ENCODE measurements around the gene KCNQ2. TPM values are rescaled to one million over a fixed set of nuclear protein-coding genes. Genes with fewer than 3 reads are reported as not detected.
"Not testable (repeated sequence)": the region's sequence is repeated elsewhere in the genome, so short reads cannot be mapped to it uniquely, and the experiment has no call there.

KCNQ2 gene
- total and polyA plus RNA-seq, 8 donors, result 0.03 to 2.2 (median 0.25) TPM; not detected in 5

GRCh38 chr20:63482021-63482587, 9.6 kb upstream of the KCNQ2 start:
- Histone ChIP-seq H3K4me3 (no peak overlapping the region), H3K4me1 (peaks cover 0 to 7% (median 5%) of the 10 kb centered on the region in 4 donors), H3K9me3 (peaks cover 0 to 6% (median 5%) of the 10 kb centered on the region in 4 donors), H3K27me3 (peaks cover 11 to 100% (median 65%) of the 10 kb centered on the region in 3 donors), H3K36me3 (no peaks in the 10 kb centered on the region), H3K27ac (no peak overlapping the region)
- intact Hi-C loops (cut with DNase I; ENCODE audit: low total_unique reads), result no loop called here
- no peak for DNase-seq
- TF ChIP-seq POLR2A (IDR thresholded peaks at IDR 0.05), result no peak
- TF ChIP-seq EP300 (IDR thresholded peaks at IDR 0.05), result no peak
- no peak for TF ChIP-seq POLR2AphosphoS5 (IDR thresholded peaks at IDR 0.05)
- no peak for TF ChIP-seq CTCF (IDR thresholded peaks at IDR 0.05)
- WGBS, 5 donors, result 35 to 44% (median 42%) methylated on average over 8 to 11 of the region's 11 CpGs

DNA sequence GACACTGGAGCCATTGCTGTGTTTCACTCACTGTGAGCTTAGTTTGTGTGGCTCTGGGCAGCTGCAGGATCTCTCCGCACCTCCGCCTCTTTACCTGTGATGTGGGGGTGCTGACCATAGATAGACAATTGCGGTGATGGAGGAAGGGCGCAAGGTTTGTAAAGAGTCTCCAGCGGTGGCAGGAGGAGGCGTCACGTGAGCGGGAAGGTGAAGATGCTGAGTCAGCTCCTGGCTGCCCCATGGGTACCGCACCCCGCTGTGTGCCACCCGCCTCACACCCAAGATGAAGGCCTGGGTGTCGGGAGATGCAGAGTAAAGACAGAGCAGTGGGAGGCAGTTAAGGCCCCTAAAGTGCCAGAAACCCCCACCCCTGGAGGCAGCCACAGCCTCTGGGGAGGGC, 9.0 kb upstream of the KCNQ2 start:
- TF ChIP-seq EP300 (IDR thresholded peaks at IDR 0.05), result no peak
- TF ChIP-seq POLR2AphosphoS5 (IDR thresholded peaks at IDR 0.05), result no peak
- no peak for TF ChIP-seq POLR2A (IDR thresholded peaks at IDR 0.05)
- no peak for TF ChIP-seq CTCF (IDR thresholded peaks at IDR 0.05)
- Histone ChIP-seq H3K27ac (no peak overlapping the region), H3K36me3 (no peaks in the 10 kb centered on the region), H3K4me3 (no peak overlapping the region), H3K27me3 (peaks cover 13 to 100% (median 71%) of the 10 kb centered on the region in 3 donors), H3K9me3 (peaks cover 0 to 5% (median 4%) of the 10 kb centered on the region in 4 donors), H3K4me1 (peaks cover 0 to 7% (median 5%) of the 10 kb centered on the region in 4 donors)
- no peak for DNase-seq
- WGBS, 5 donors, result 44 to 63% (median 47%) methylated on average over 12 of the region's 12 CpGs
- intact Hi-C loops (cut with DNase I; ENCODE audit: low total_unique reads), result no loop called here

- 25 to 46% (median 37%) methylated on average over 20 to 32 of the region's 32 CpGs for WGBS, 5 donors
- peaks cover 13 to 100% (median 79%) of the 10 kb centered on the region in 3 donors for H3K27me3 ChIP-seq
- intact Hi-C loops (cut with DNase I; ENCODE audit: low total_unique reads), result not testable (repeated sequence)
These were observed 7.4 kb upstream of the KCNQ2 start for GRCh38 chr20:63479695-63480419.

DNA sequence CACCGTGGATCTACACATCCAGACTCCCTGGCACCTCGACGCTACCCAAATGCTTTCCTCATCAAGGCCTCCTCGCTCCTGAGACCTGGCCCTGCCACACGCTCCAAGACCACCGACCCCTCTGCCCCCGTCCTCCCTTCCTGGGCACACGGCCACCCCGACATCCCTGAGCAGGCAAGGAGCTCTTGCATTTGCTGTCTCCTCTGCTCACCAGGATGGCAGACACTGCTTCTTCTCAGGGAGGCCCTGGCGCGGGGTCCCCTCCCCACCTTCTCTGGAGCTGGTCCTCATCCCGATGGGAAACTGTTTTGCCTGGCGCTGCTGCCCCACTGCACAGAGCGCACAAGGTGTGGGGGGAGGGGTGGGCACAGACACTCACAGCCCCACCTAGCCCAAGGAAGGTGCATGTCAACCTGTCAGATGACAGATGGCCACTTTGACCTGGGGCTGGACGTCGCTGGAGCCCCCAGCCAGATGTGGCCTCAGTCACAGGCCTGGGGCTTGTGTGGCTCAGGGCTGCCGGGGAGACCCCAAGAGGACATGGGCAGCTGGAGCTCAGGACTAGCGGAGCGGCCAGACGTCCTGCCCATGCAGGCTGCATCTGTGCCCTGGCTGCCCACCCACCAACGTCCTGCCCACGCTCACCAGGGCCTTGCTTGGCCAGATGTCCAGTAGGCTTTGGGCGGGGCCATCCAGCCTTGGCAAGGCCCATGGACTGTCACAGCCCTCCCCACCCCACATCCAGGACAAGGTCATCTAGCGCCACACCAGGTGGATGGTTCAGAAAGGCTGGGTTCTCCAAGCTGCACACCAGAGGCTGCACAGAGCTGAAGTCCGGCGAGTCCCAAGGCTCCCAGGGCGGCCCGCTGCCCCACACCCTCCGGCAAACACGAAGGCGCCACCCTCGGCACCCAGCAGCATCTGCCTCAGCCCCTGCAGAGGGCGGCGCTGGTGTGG, 6.2 kb upstream of the KCNQ2 start:
- peaks cover 13 to 100% (median 83%) of the 10 kb centered on the region in 3 donors for H3K27me3 ChIP-seq
- no peaks in the 10 kb centered on the region for H3K36me3 ChIP-seq
- no peak for DNase-seq
- no peaks in the 10 kb centered on the region for H3K9me3 ChIP-seq
- TF ChIP-seq POLR2A (IDR thresholded peaks at IDR 0.05) (no peak), EP300 (IDR thresholded peaks at IDR 0.05) (no peak), CTCF (IDR thresholded peaks at IDR 0.05) (no peak), POLR2AphosphoS5 (IDR thresholded peaks at IDR 0.05) (no peak)
- H3K4me1 ChIP-seq, result peaks cover 0 to 7% (median 5%) of the 10 kb centered on the region in 4 donors
- no peak overlapping the region for H3K4me3 ChIP-seq
- no peak overlapping the region for H3K27ac ChIP-seq
- WGBS, 5 donors, result 82 to 85% (median 84%) methylated on average over 26 to 34 of the region's 34 CpGs
- intact Hi-C loops (cut with DNase I; ENCODE audit: low total_unique reads), result no loop called here

More at GRCh38 chr20:63479695-63480419, 7.4 kb upstream of the KCNQ2 start:
- H3K9me3 ChIP-seq, DNase-seq, H3K36me3 ChIP-seq, H3K4me3 ChIP-seq, H3K4me1 ChIP-seq, H3K27ac ChIP-seq: not testable (repeated sequence)

Measured in stomach (tissue), 9 donors.